OCI-LY1 (cell line): ENCODE results near the gene CTIF.

ENCODE experiments used
- H2AFZ ChIP-seq: fragments of 200-600 bp; sonication (generic), shearing (Covaris generic); 2 replicates; pipeline ENCODE4 v1.6.0; 2014; ENCODE audit warnings: antibody characterized with exemption, mild to moderate bottlenecking, low read length
- H3F3A ChIP-seq: fragments of 200-600 bp; sonication (generic), shearing (Covaris generic); 2 replicates; pipeline ENCODE4 v1.6.0; 2014; ENCODE audit warnings: mild to moderate bottlenecking, antibody characterized with exemption, low read length, moderate library complexity; ENCODE audit not compliant: insufficient read depth
- H3K27ac ChIP-seq: fragments of 200-600 bp; sonication (generic); 2 replicates; pipeline ENCODE4 v1.5.1; 2014; ENCODE audit warnings: low read length, mixed run types, mild to moderate bottlenecking, low read depth; ENCODE audit not compliant: poor library complexity, severe bottlenecking
- H3K27me3 ChIP-seq: fragments of 200-600 bp; sonication (generic); 2 replicates; pipeline ENCODE4 v1.6.0; 2014; ENCODE audit warnings: antibody characterized with exemption, mild to moderate bottlenecking, low read length, moderate library complexity; ENCODE audit not compliant: insufficient read depth
- H3K36me3 ChIP-seq: fragments of 200-600 bp; sonication (generic); 2 replicates; pipeline ENCODE4 v1.6.1; 2014; ENCODE audit warnings: mild to moderate bottlenecking, antibody characterized with exemption, low read length, moderate library complexity, mixed read lengths; ENCODE audit not compliant: insufficient read depth
- H3K4me1 ChIP-seq: fragments of 200-600 bp; sonication (generic); 2 replicates; pipeline ENCODE4 v1.5.1; 2014; ENCODE audit warnings: mild to moderate bottlenecking, low read length, moderate library complexity; ENCODE audit not compliant: insufficient read depth, severe bottlenecking
- H3K4me2 ChIP-seq: fragments of 200-600 bp; sonication (generic), shearing (Covaris generic); 2 replicates; pipeline ENCODE4 v1.6.1; 2014; ENCODE audit warnings: low read length
- H3K4me3 ChIP-seq: fragments of 200-600 bp; sonication (generic); 2 replicates; pipeline ENCODE4 v1.5.1; 2014; ENCODE audit warnings: low read length, low read depth, mild to moderate bottlenecking, mixed read lengths; ENCODE audit not compliant: poor library complexity, severe bottlenecking
- H3K79me2 ChIP-seq: fragments of 200-600 bp; shearing (Covaris generic); 2 replicates; pipeline ENCODE4 v1.6.1; 2016; ENCODE audit warnings: mixed run types, low read length, mixed read lengths; ENCODE audit not compliant: insufficient read depth
- H3K9ac ChIP-seq: fragments of 200-600 bp; sonication (generic), shearing (Covaris generic); 2 replicates; pipeline ENCODE4 v1.6.1; 2014; ENCODE audit warnings: mild to moderate bottlenecking, low read length, mixed read lengths
- H3K9me2 ChIP-seq: fragments of 200-600 bp; sonication (generic), shearing (Covaris generic); 2 replicates; pipeline ENCODE4 v1.6.1; 2014; ENCODE audit warnings: low read depth, mild to moderate bottlenecking, low read length, mixed read lengths
- H3K9me3 ChIP-seq: fragments of 200-600 bp; shearing (Covaris generic); 2 replicates; pipeline ENCODE4 v1.6.1; 2014; ENCODE audit warnings: low read length, mixed read lengths
- H4K20me1 ChIP-seq: fragments of 200-600 bp; sonication (generic), shearing (Covaris generic); 2 replicates; pipeline ENCODE4 v1.6.0; 2016; ENCODE audit warnings: mild to moderate bottlenecking, low read length; ENCODE audit not compliant: insufficient read depth
- CTCF ChIP-seq: fragments of 200-600 bp; sonication (generic), shearing (Covaris generic); IDR thresholded peaks from 2 replicates; pipeline ENCODE4 v1.5.1; 2017; ENCODE audit warnings: mild to moderate bottlenecking, antibody characterized with exemption, low read length, moderate library complexity, mixed read lengths
- EZH2 ChIP-seq: fragments of 200-600 bp; sonication (generic), shearing (Covaris generic); IDR thresholded peaks from 2 replicates; pipeline ENCODE4 v1.8.0; 2017; ENCODE audit warnings: borderline replicate concordance, mixed run types, mild to moderate bottlenecking, antibody characterized with exemption, low read length, moderate library complexity, mixed read lengths

Gene CTIF

DNA sequence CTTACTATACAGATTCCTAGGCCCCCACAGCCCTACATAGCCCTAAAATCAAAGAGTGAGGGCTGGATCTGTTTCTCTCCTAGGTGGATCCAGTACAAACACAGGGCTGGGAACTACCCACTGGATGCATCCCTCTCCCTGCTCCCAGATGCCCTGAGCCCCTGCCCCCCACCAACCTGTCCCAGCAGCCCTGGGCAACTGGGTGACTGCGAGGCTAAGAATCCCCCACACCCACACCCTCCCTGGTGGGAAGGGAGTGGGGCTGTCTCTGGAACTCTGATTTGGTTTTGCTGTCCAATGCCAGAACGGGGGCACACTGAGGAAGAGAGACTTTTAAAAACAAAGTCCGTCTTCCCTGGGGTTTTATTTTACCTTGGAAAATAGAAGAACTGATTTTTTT, 298.8 kb downstream of the CTIF start:
- TF ChIP-seq CTCF, result no peak
- no peak for TF ChIP-seq EZH2
- Histone ChIP-seq H2AFZ (no peak overlapping the region), H3K9me2 (no peaks in the 10 kb centered on the region), H4K20me1 (no peaks in the 10 kb centered on the region), H3K9me3 (no peaks in the 10 kb centered on the region), H3K9ac (no peak overlapping the region), H3F3A (no peaks in the 10 kb centered on the region), H3K27me3 (no peaks in the 10 kb centered on the region), H3K27ac (no peak overlapping the region), H3K4me2 (no peak overlapping the region), H3K79me2 (no peaks in the 10 kb centered on the region), H3K4me1 (peaks cover 31% of the 10 kb centered on the region), H3K4me3 (no peak overlapping the region), H3K36me3 (no peaks in the 10 kb centered on the region)

- Histone ChIP-seq H3K79me2 (no peaks in the 10 kb centered on the region), H3K4me2 (no peak overlapping the region), H4K20me1 (no peaks in the 10 kb centered on the region), H3K9me3 (no peaks in the 10 kb centered on the region), H2AFZ (no peak overlapping the region), H3K9me2 (no peaks in the 10 kb centered on the region), H3K27ac (no peak overlapping the region), H3K4me1 (peaks cover 26% of the 10 kb centered on the region), H3K4me3 (no peak overlapping the region), H3K36me3 (no peaks in the 10 kb centered on the region), H3K9ac (no peak overlapping the region), H3K27me3 (no peaks in the 10 kb centered on the region), H3F3A (no peaks in the 10 kb centered on the region)
- TF ChIP-seq CTCF (no peak), EZH2 (no peak)
These were observed 299.4 kb downstream of the CTIF start for GRCh38 chr18:48838166-48838775.

GRCh38 chr18:48838921-48839818, 300.3 kb downstream of the CTIF start:
- no peak overlapping the region for H3K4me2 ChIP-seq
- no peaks in the 10 kb centered on the region for H3K9me3 ChIP-seq

More at GRCh38 chr18:48838921-48839818, 300.3 kb downstream of the CTIF start:
- Histone ChIP-seq H3F3A (no peaks in the 10 kb centered on the region), H3K9me2 (no peaks in the 10 kb centered on the region), H3K79me2 (no peaks in the 10 kb centered on the region), H3K27ac (no peak overlapping the region), H3K27me3 (no peaks in the 10 kb centered on the region), H3K4me3 (no peak overlapping the region), H3K4me1 (peaks cover 18% of the 10 kb centered on the region), H4K20me1 (no peaks in the 10 kb centered on the region), H3K36me3 (no peaks in the 10 kb centered on the region), H3K9ac (no peak overlapping the region), H2AFZ (no peak overlapping the region)
- TF ChIP-seq CTCF (no peak), EZH2 (no peak)
